HG03159 (cell line): ENCODE results near the gene SNED1.

Source experiments
- ATAC-seq: cut with Tn5 transposase; IDR thresholded peaks from one replicate; pipeline ENCODE4 v1.9.1; 2021; ENCODE audit warnings: mild to moderate bottlenecking, moderate library complexity; ENCODE audit not compliant: unreplicated experiment

SNED1 gene

GRCh38 chr2:241123816-241124536, 125.6 kb downstream of the SNED1 start:
- ATAC-seq, result no peak

- ATAC-seq, result no peak
These were observed 127.2 kb downstream of the SNED1 start for GRCh38 chr2:241125626-241126025.

- ATAC-seq, result no peak
These were observed 127.8 kb downstream of the SNED1 start for GRCh38 chr2:241126201-241126611.

- no peak for ATAC-seq
These were observed 128.4 kb downstream of the SNED1 start for GRCh38 chr2:241126771-241127202.

GRCh38 chr2:241128266-241128665, 129.8 kb downstream of the SNED1 start:
- ATAC-seq, result no peak

GRCh38 chr2:241129086-241129871, 130.9 kb downstream of the SNED1 start:
- no peak for ATAC-seq

- no peak for ATAC-seq
These were observed 131.9 kb downstream of the SNED1 start for GRCh38 chr2:241130316-241130715.

- no peak for ATAC-seq
These were observed 133.1 kb downstream of the SNED1 start for GRCh38 chr2:241131531-241131930.

GRCh38 chr2:241132538-241133435, 134.4 kb downstream of the SNED1 start:
- ATAC-seq, result no peak

GRCh38 chr2:241133436-241133820, 135.0 kb downstream of the SNED1 start:
- ATAC-seq, result no peak

- no peak for ATAC-seq
These were observed 136.3 kb downstream of the SNED1 start for GRCh38 chr2:241134711-241135110.

GRCh38 chr2:241135737-241136136, 137.3 kb downstream of the SNED1 start:
- ATAC-seq, result no peak

GRCh38 chr2:241136191-241136590, 137.8 kb downstream of the SNED1 start:
- no peak for ATAC-seq

- no peak for ATAC-seq
These were observed 138.3 kb downstream of the SNED1 start for GRCh38 chr2:241136661-241137260.

- no peak for ATAC-seq
These were observed 139.1 kb downstream of the SNED1 start for GRCh38 chr2:241137276-241138190.

GRCh38 chr2:241138471-241138870, 140.1 kb downstream of the SNED1 start:
- no peak for ATAC-seq

- no peak for ATAC-seq
These were observed 141.4 kb downstream of the SNED1 start for GRCh38 chr2:241139531-241140444.

- ATAC-seq, result no peak
These were observed 142.0 kb downstream of the SNED1 start for GRCh38 chr2:241140445-241140840.
